ENCODE data around the gene PEX13.
"Not testable (repeated sequence)": the region's sequence is repeated elsewhere in the genome, so short reads cannot be mapped to it uniquely, and the experiment has no call there.

Gene PEX13

DNA sequence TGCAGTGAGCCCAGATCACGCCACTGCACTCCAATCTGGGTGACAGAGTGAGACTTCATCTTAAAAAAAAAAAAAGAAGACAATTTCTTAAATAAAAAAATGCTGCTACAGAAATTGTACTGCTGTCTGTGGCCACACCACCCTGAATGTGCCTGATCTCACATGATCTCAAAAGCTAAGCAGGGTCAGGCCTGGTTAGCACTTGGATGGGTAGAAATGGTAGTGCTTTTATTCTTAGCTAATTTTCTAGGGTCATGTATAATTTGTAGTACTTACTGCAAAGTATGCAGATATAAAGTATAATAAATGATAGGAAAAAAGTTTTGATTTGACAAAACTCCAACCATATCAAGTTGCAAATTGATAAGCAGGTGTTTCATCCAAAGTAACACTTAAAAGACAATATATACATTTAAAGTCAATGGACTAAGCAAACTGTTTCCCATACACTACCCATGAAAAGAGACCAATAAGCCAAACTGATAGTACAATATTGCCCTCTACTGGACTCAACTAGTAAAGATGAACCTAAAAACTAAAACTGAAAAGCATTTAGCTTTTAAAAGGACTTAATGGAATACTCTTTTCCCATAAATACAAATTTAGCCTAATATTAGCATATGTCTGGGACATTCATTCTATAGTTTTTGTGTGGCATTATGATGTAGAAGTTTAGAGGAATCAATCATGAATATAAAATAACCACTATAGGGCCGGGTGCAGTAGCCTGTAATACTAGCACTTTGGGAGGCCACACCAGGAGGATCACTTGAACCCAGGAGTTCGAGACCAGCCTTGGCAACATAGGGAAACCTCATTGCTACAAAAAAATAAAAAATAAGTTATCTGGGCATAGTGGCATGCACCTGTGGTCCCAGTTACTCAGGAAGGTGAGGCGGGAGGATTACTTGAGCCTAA, 18.6 kb upstream of the PEX13 start:
- no peak overlapping the region for H3K9ac ChIP-seq (ENCODE audit: insufficient read length)
- TF ChIP-seq EZH2 (IDR thresholded peaks at IDR 0.05) (no peak), POLR2AphosphoS5 (IDR thresholded peaks at IDR 0.05; ENCODE audit: borderline replicate concordance, low read depth, low read length) (no peak), FOXP2 (optimal IDR thresholded peaks at IDR 0.05; ENCODE audit: control extremely low read depth, extremely low read length, insufficient read depth) (no peak)
- no peak overlapping the region for H3K27ac ChIP-seq
- no peak overlapping the region for H3K4me3 ChIP-seq
- no peaks in the 10 kb centered on the region for H3K9me3 ChIP-seq (ENCODE audit: low read depth, low read length)
- peak; percentile 39 for DNase-seq (ENCODE audit: low read depth, low spot score)
- no peaks in the 10 kb centered on the region for H3K36me3 ChIP-seq (ENCODE audit: insufficient read depth, low read length)

GRCh38 chr2:61005736-61006135, 11.8 kb upstream of the PEX13 start:
- DNase-seq (ENCODE audit: low read depth, low spot score) = no peak
- H3K27ac ChIP-seq = no peak overlapping the region
- TF ChIP-seq POLR2AphosphoS5 (IDR thresholded peaks at IDR 0.05; ENCODE audit: borderline replicate concordance, low read depth, low read length) (no peak), EZH2 (IDR thresholded peaks at IDR 0.05) (no peak), FOXP2 (optimal IDR thresholded peaks at IDR 0.05; ENCODE audit: control extremely low read depth, extremely low read length, insufficient read depth) (no peak)
- no peak overlapping the region for H3K9ac ChIP-seq (ENCODE audit: insufficient read length)
- H3K4me3 ChIP-seq = no peak overlapping the region
- no peaks in the 10 kb centered on the region for H3K36me3 ChIP-seq (ENCODE audit: insufficient read depth, low read length)
- H3K9me3 ChIP-seq (ENCODE audit: low read depth, low read length) = no peaks in the 10 kb centered on the region

- Histone ChIP-seq H3K9me3 (ENCODE audit: low read depth, low read length) (no peaks in the 10 kb centered on the region), H3K36me3 (ENCODE audit: insufficient read depth, low read length) (no peaks in the 10 kb centered on the region), H3K27ac (no peak overlapping the region), H3K9ac (ENCODE audit: insufficient read length) (no peak overlapping the region), H3K4me3 (no peak overlapping the region)
- DNase-seq (ENCODE audit: low read depth, low spot score) = no peak
- TF ChIP-seq POLR2AphosphoS5 (IDR thresholded peaks at IDR 0.05; ENCODE audit: borderline replicate concordance, low read depth, low read length) = no peak
These were observed 10.9 kb upstream of the PEX13 start for GRCh38 chr2:61006486-61007105.

GRCh38 chr2:61009355-61009754, 8.2 kb upstream of the PEX13 start:
- Histone ChIP-seq H3K27ac (no peak overlapping the region), H3K36me3 (ENCODE audit: insufficient read depth, low read length) (no peaks in the 10 kb centered on the region), H3K9ac (ENCODE audit: insufficient read length) (no peak overlapping the region), H3K9me3 (ENCODE audit: low read depth, low read length) (no peaks in the 10 kb centered on the region), H3K4me3 (no peak overlapping the region)
- DNase-seq (ENCODE audit: low read depth, low spot score) = no peak
- TF ChIP-seq FOXP2 (optimal IDR thresholded peaks at IDR 0.05; ENCODE audit: control extremely low read depth, extremely low read length, insufficient read depth) (no peak), POLR2AphosphoS5 (IDR thresholded peaks at IDR 0.05; ENCODE audit: borderline replicate concordance, low read depth, low read length) (no peak), EZH2 (IDR thresholded peaks at IDR 0.05) (no peak)

DNA sequence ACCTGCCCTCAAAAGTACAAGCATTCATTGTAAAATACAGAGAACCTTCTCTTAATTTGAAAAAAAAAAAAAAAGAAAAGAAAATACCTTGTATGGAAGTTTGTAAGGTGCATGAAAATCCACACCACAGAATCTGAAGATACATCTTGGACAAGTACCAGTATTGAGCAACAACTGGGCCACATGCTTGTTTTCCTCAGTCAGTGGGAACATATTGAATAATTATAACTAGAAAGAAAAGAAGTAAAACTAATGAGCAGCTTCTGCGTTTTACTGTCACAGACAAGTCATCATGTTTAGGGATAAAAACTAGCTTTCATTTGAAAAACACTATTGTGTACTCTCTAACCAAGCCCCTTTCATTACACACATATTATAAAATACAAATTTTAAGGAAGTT, 5.8 kb upstream of the PEX13 start:
- no peak for TF ChIP-seq FOXP2 (optimal IDR thresholded peaks at IDR 0.05; ENCODE audit: control extremely low read depth, extremely low read length, insufficient read depth)
- TF ChIP-seq POLR2AphosphoS5 (IDR thresholded peaks at IDR 0.05; ENCODE audit: borderline replicate concordance, low read depth, low read length) = no peak
- TF ChIP-seq EZH2 (IDR thresholded peaks at IDR 0.05) = no peak
- no peak overlapping the region for H3K27ac ChIP-seq
- no peak for DNase-seq (ENCODE audit: low read depth, low spot score)

GRCh38 chr2:61012303-61012702, 5.2 kb upstream of the PEX13 start:
- DNase-seq (ENCODE audit: low read depth, low spot score) = not testable (repeated sequence)

More for the DNA sequence above, 5.8 kb upstream of the PEX13 start:
- no peaks in the 10 kb centered on the region for H3K9me3 ChIP-seq (ENCODE audit: low read depth, low read length)
- no peaks in the 10 kb centered on the region for H3K36me3 ChIP-seq (ENCODE audit: insufficient read depth, low read length)
- no peak overlapping the region for H3K9ac ChIP-seq (ENCODE audit: insufficient read length)
- no peak overlapping the region for H3K4me3 ChIP-seq

GRCh38 chr2:61013382-61013781, 4.1 kb upstream of the PEX13 start:
- Histone ChIP-seq H3K27ac (no peak overlapping the region), H3K4me3 (no peak overlapping the region), H3K9me3 (ENCODE audit: low read depth, low read length) (no peaks in the 10 kb centered on the region), H3K9ac (ENCODE audit: insufficient read length) (no peak overlapping the region), H3K36me3 (ENCODE audit: insufficient read depth, low read length) (no peaks in the 10 kb centered on the region)
- no peak for DNase-seq (ENCODE audit: low read depth, low spot score)
- no peak for TF ChIP-seq EZH2 (IDR thresholded peaks at IDR 0.05)
- no peak for TF ChIP-seq FOXP2 (optimal IDR thresholded peaks at IDR 0.05; ENCODE audit: control extremely low read depth, extremely low read length, insufficient read depth)
- no peak for TF ChIP-seq POLR2AphosphoS5 (IDR thresholded peaks at IDR 0.05; ENCODE audit: borderline replicate concordance, low read depth, low read length)

More at GRCh38 chr2:61012303-61012702, 5.2 kb upstream of the PEX13 start:
- H3K27ac ChIP-seq; H3K4me3 ChIP-seq; H3K9ac ChIP-seq (ENCODE audit: insufficient read length); H3K36me3 ChIP-seq (ENCODE audit: insufficient read depth, low read length); H3K9me3 ChIP-seq (ENCODE audit: low read depth, low read length): not testable (repeated sequence)

DNA sequence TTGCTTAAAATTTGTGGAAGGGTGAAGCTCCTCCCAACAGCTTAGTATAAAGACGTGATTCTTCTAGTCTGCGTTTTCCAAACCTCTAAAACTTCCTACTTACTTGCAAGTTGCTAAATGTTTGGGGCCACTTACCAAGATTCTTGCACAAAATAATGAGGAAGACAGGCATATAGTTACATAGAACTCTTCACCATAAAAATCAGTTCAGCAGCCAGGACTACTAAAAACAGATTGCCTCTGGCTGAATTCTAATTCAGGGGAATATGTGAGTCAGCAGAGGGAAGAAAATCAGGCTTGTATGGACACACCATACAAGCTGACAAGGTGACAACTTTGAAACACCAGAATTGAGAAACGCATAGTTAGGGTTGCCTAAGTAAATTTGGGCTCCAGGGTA, 2.8 kb upstream of the PEX13 start:
- H3K4me3 ChIP-seq = no peak overlapping the region
- no peak for DNase-seq (ENCODE audit: low read depth, low spot score)
- H3K27ac ChIP-seq = no peak overlapping the region
- no peaks in the 10 kb centered on the region for H3K36me3 ChIP-seq (ENCODE audit: insufficient read depth, low read length)
- H3K9me3 ChIP-seq (ENCODE audit: low read depth, low read length) = no peaks in the 10 kb centered on the region
- no peak for TF ChIP-seq FOXP2 (optimal IDR thresholded peaks at IDR 0.05; ENCODE audit: control extremely low read depth, extremely low read length, insufficient read depth)
- TF ChIP-seq EZH2 (IDR thresholded peaks at IDR 0.05) = no peak
- TF ChIP-seq POLR2AphosphoS5 (IDR thresholded peaks at IDR 0.05; ENCODE audit: borderline replicate concordance, low read depth, low read length) = no peak
- no peak overlapping the region for H3K9ac ChIP-seq (ENCODE audit: insufficient read length)
